ENCODE results near the gene TTC3. TPM values are rescaled to one million over a fixed set of nuclear protein-coding genes. Genes with fewer than 3 reads are reported as not detected.

Gene TTC3
- total and polyA plus RNA-seq, 2 experiments from 2014 or later: 146 to 196 TPM

- Histone ChIP-seq H3K27me3 (no peaks in the 10 kb centered on the region), H3K4me1 (ENCODE audit: insufficient read depth) (peaks cover 17% of the 10 kb centered on the region), H3K79me2 (peaks cover 75% of the 10 kb centered on the region), H3K4me2 (peak overlapping the region; percentile 94), H3K9me3 (ENCODE audit: low read depth) (no peaks in the 10 kb centered on the region), H3K9me2 (replicated peaks; ENCODE audit: insufficient read depth) (no peaks in the 10 kb centered on the region), H3K36me3 (replicated peaks; ENCODE audit: insufficient read depth, low read depth) (no peaks in the 10 kb centered on the region), H3K4me3 (peak overlapping the region; percentile 77), H2AFZ (peak overlapping the region; percentile 60), H4K20me1 (ENCODE audit: insufficient read depth, poor library complexity, severe bottlenecking) (peaks cover 48% of the 10 kb centered on the region), H3K27ac (peak overlapping the region; percentile 97)
- DNase-seq (ENCODE audit: low spot score): no peak
- TF ChIP-seq EZH2 (IDR thresholded peaks at IDR 0.05; ENCODE audit: borderline replicate concordance) (no peak), EZH2phosphoT487 (IDR thresholded peaks at IDR 0.05; ENCODE audit: low read depth, severe bottlenecking, unreplicated experiment) (no peak), CTCF (IDR thresholded peaks at IDR 0.05; ENCODE audit: poor library complexity) (no peak)
- WGBS (ENCODE audit: low lambda C conversion rate, missing lambda C conversion rate): 1% methylated on average over 13 of the region's 13 CpGs
Observed at GRCh38 chr21:37074197-37074510, 1.1 kb downstream of the TTC3 start.

- no peaks in the 10 kb centered on the region for H3K36me3 ChIP-seq (replicated peaks; ENCODE audit: insufficient read depth, low read depth)
- peak overlapping the region; percentile 77 for H3K4me3 ChIP-seq
- WGBS (ENCODE audit: low lambda C conversion rate, missing lambda C conversion rate): 11% methylated on average over 9 of the region's 9 CpGs
- no peaks in the 10 kb centered on the region for H3K9me2 ChIP-seq (replicated peaks; ENCODE audit: insufficient read depth)
- H3K9me3 ChIP-seq (ENCODE audit: low read depth): no peaks in the 10 kb centered on the region
- H3K4me1 ChIP-seq (ENCODE audit: insufficient read depth): peaks cover 17% of the 10 kb centered on the region
- peaks cover 49% of the 10 kb centered on the region for H4K20me1 ChIP-seq (ENCODE audit: insufficient read depth, poor library complexity, severe bottlenecking)
- H3K79me2 ChIP-seq: peaks cover 78% of the 10 kb centered on the region
- peak overlapping the region; percentile 60 for H2AFZ ChIP-seq
- H3K4me2 ChIP-seq: peak overlapping the region; percentile 94
- no peaks in the 10 kb centered on the region for H3K27me3 ChIP-seq
- no peak for TF ChIP-seq EZH2phosphoT487 (IDR thresholded peaks at IDR 0.05; ENCODE audit: low read depth, severe bottlenecking, unreplicated experiment)
- TF ChIP-seq CTCF (IDR thresholded peaks at IDR 0.05; ENCODE audit: poor library complexity): peak; percentile 12
- peak overlapping the region; percentile 97 for H3K27ac ChIP-seq
- no peak for DNase-seq (ENCODE audit: low spot score)
Observed at GRCh38 chr21:37074546-37074945, 1.5 kb downstream of the TTC3 start.

GRCh38 chr21:37075214-37075770, 2.2 kb downstream of the TTC3 start:
- Histone ChIP-seq H3K36me3 (replicated peaks; ENCODE audit: insufficient read depth, low read depth) (no peaks in the 10 kb centered on the region), H3K4me3 (peak overlapping the region; percentile 77), H3K27me3 (no peaks in the 10 kb centered on the region), H4K20me1 (ENCODE audit: insufficient read depth, poor library complexity, severe bottlenecking) (peaks cover 55% of the 10 kb centered on the region), H3K4me1 (ENCODE audit: insufficient read depth) (peaks cover 17% of the 10 kb centered on the region), H3K4me2 (peak overlapping the region; percentile 94), H3K27ac (no peak overlapping the region), H2AFZ (no peak overlapping the region), H3K9me3 (ENCODE audit: low read depth) (no peaks in the 10 kb centered on the region), H3K79me2 (peaks cover 83% of the 10 kb centered on the region), H3K9me2 (replicated peaks; ENCODE audit: insufficient read depth) (no peaks in the 10 kb centered on the region)
- no peak for DNase-seq (ENCODE audit: low spot score)
- no peak for TF ChIP-seq CTCF (IDR thresholded peaks at IDR 0.05; ENCODE audit: poor library complexity)
- TF ChIP-seq EZH2phosphoT487 (IDR thresholded peaks at IDR 0.05; ENCODE audit: low read depth, severe bottlenecking, unreplicated experiment): no peak
- TF ChIP-seq EZH2 (IDR thresholded peaks at IDR 0.05; ENCODE audit: borderline replicate concordance): no peak
- 85% methylated on average over 4 of the region's 4 CpGs for WGBS (ENCODE audit: low lambda C conversion rate, missing lambda C conversion rate)
